GM11168 (cell line): ENCODE measurements around the gene HOXB2.
"Not testable (repeated sequence)": the region's sequence is repeated elsewhere in the genome, so short reads cannot be mapped to it uniquely, and the experiment has no call there.

Experiments used
- in situ Hi-C: fragments of 300-500 bp; cut with MboI; formaldehyde crosslinking; loops from one replicate; pipeline ENCODE4 v1.12.0; 2022; ENCODE audit warnings: low sequenced_read_pairs; ENCODE audit not compliant: unreplicated experiment

The HOXB2 gene

GRCh38 chr17:48526608-48527546 is 18.0 kb downstream of the HOXB2 start:
- in situ Hi-C loops = no loop called here

- in situ Hi-C loops = no loop called here
Measured at GRCh38 chr17:48523010-48523409, 21.9 kb downstream of the HOXB2 start.

GRCh38 chr17:48522031-48522653 is 22.8 kb downstream of the HOXB2 start:
- in situ Hi-C loops = no loop called here

GRCh38 chr17:48520631-48521079 is 24.3 kb downstream of the HOXB2 start:
- in situ Hi-C loops = no loop called here

GRCh38 chr17:48519427-48519826 is 25.5 kb downstream of the HOXB2 start:
- in situ Hi-C loops = no loop called here

- in situ Hi-C loops = no loop called here
Measured at GRCh38 chr17:48517478-48517877, 27.4 kb downstream of the HOXB2 start.

- in situ Hi-C loops = no loop called here
Measured at GRCh38 chr17:48515925-48516900, 28.7 kb downstream of the HOXB2 start.

- in situ Hi-C loops = no loop called here
Measured at GRCh38 chr17:48514477-48514876, 30.4 kb downstream of the HOXB2 start.

- in situ Hi-C loops = no loop called here
Measured at GRCh38 chr17:48513666-48514455, 31.0 kb downstream of the HOXB2 start.

- in situ Hi-C loops = no loop called here
Measured at GRCh38 chr17:48513097-48513496, 31.8 kb downstream of the HOXB2 start.

- in situ Hi-C loops = no loop called here
Measured at GRCh38 chr17:48510761-48511604, 33.9 kb downstream of the HOXB2 start.

- in situ Hi-C loops = no loop called here
Measured at GRCh38 chr17:48510381-48510760, 34.5 kb downstream of the HOXB2 start.

- in situ Hi-C loops = not testable (repeated sequence)
Measured at GRCh38 chr17:48509708-48510107, 35.2 kb downstream of the HOXB2 start.

- in situ Hi-C loops = no loop called here
Measured at GRCh38 chr17:48506246-48506645, 38.7 kb downstream of the HOXB2 start.

GRCh38 chr17:48505788-48506187 is 39.1 kb downstream of the HOXB2 start:
- in situ Hi-C loops = no loop called here

- in situ Hi-C loops = loop anchor here (5.0 kb wide), 1 partner anchor 32 kb away; no protein-coding TSS in a partner anchor
Measured at GRCh38 chr17:48504953-48505352, 40.0 kb downstream of the HOXB2 start.

- in situ Hi-C loops = loop anchor here (5.0 kb wide), 1 partner anchor 34 kb away; no protein-coding TSS in a partner anchor
Measured at GRCh38 chr17:48503747-48504146, 41.2 kb downstream of the HOXB2 start.

GRCh38 chr17:48502901-48503300 is 42.0 kb downstream of the HOXB2 start:
- in situ Hi-C loops = loop anchor here (5.0 kb wide), 1 partner anchor 34 kb away; no protein-coding TSS in a partner anchor
